ENCODE results near the gene HGD. TPM values are rescaled to one million over a fixed set of nuclear protein-coding genes. Genes with fewer than 3 reads are reported as not detected.
"Not testable (repeated sequence)": the region's sequence is repeated elsewhere in the genome, so short reads cannot be mapped to it uniquely, and the experiment has no call there.

HGD gene, protein sequence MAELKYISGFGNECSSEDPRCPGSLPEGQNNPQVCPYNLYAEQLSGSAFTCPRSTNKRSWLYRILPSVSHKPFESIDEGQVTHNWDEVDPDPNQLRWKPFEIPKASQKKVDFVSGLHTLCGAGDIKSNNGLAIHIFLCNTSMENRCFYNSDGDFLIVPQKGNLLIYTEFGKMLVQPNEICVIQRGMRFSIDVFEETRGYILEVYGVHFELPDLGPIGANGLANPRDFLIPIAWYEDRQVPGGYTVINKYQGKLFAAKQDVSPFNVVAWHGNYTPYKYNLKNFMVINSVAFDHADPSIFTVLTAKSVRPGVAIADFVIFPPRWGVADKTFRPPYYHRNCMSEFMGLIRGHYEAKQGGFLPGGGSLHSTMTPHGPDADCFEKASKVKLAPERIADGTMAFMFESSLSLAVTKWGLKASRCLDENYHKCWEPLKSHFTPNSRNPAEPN
- total RNA-seq (1 to 10 TPM in 3 of 7 donors, under 1 TPM in 3, not detected in 1; 0.40 to 2.4 (median 0.91) TPM), polyA plus RNA-seq (under 1 TPM; 0.04 to 0.28 TPM)
- long read RNA-seq, donor 1: 0 reads
- long read RNA-seq, donor 2: 0 reads
- long read RNA-seq, donor 3: 0 reads

DNA sequence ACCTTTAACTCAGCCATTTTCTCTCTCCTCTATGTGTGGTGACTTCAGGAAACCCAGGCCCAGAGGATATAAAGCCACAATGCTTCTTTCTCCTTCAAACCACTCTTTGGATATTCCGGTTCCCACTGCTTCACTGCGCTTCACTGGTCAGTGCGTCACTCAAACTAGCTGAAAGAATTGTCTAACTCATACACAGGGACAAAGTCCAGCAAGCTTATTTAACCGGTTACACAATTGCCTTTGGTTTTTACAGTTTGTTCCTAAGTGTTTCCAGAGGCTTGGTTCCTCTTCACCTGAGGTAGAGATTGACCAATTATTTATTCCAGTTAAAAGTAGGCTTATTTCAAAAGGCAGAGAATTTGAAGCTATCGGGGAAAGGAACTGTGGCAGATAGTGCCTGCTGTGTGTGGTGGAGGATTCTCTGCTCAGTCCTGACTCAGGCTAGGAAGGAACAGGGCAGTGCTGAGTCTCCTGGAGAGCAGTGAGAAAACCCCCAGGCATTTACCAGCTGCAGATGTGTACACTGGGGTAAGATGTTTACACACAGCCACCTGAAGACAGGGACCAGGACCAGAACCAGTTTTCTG is at the start of gene HGD:
Gene HGD, minus strand, starts transcription at position 145 of the 587 bp plus-strand sequence. Its CDS starts 128 bp downstream, at position 17.
- Histone ChIP-seq H3K4me3 (no peak within 1 kb of the TSS), H3K27ac (no peak within 1 kb of the TSS), H3K9me3 (no peaks in the 10 kb centered on the region), H3K4me1 (ENCODE audit: insufficient read depth) (no peaks in the 10 kb centered on the region), H3K36me3 (no peaks in the 10 kb centered on the region), H3K27me3 (no peaks in the 10 kb centered on the region)
- TF ChIP-seq POLR2A (IDR thresholded peaks at IDR 0.05): no peak
- TF ChIP-seq EP300 (IDR thresholded peaks at IDR 0.05): no peak
- TF ChIP-seq, protein P1, sequence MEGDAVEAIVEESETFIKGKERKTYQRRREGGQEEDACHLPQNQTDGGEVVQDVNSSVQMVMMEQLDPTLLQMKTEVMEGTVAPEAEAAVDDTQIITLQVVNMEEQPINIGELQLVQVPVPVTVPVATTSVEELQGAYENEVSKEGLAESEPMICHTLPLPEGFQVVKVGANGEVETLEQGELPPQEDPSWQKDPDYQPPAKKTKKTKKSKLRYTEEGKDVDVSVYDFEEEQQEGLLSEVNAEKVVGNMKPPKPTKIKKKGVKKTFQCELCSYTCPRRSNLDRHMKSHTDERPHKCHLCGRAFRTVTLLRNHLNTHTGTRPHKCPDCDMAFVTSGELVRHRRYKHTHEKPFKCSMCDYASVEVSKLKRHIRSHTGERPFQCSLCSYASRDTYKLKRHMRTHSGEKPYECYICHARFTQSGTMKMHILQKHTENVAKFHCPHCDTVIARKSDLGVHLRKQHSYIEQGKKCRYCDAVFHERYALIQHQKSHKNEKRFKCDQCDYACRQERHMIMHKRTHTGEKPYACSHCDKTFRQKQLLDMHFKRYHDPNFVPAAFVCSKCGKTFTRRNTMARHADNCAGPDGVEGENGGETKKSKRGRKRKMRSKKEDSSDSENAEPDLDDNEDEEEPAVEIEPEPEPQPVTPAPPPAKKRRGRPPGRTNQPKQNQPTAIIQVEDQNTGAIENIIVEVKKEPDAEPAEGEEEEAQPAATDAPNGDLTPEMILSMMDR (IDR thresholded peaks at IDR 0.05): no peak
- WGBS, 3 donors: 95 to 98% (median 98%) methylated on average over 5 of the region's 5 CpGs
- no peak for DNase-seq
- intact Hi-C loops (cut with DNase I): no loop called here

DNA sequence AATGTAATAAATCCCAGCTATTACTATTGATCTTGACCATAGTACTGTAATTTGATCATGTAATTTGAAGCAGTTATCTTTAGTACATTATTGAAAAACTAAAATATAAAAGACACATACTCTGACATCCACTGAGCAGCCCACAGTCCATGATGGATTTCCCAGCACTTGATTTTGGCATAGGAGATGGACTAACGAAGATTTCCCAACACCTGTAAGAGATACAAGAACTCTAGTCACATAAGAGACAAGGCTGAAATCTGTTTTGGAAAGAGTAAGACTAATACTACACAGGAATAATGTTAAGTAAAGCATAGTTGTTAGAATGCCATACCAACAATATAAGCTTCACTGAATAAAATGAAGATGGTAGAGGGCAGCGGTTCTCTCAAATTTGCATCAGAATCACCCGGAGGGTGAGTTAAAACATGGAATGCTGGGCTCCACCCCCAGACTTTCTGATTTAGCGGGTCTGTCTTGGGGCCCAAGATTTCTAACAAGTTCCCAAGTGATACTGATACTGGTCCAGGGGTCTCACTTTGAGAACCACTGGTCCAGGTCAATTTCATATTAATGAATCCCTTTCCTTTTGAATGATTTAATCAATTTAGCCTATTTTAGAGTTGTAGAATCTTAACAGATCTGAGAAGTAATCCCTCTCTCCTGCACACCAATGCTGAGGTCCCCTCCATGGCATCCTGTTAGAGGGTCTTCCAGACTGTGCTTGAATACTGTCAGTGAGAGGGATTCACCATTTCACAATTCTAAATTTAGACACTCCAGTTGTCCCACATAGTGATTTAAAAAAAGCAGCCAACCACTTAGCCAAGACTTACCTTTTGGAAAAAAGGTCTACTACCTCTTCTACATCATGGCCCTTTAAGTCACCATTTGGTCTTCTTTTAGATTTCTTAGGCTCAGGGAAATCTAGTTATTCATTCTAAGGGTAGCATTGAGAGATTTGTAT is 48.8 kb upstream of the HGD start:
- Histone ChIP-seq H3K27ac (no peak overlapping the region), H3K4me1 (ENCODE audit: insufficient read depth) (no peaks in the 10 kb centered on the region), H3K4me3 (no peak overlapping the region), H3K27me3 (no peaks in the 10 kb centered on the region), H3K36me3 (no peaks in the 10 kb centered on the region), H3K9me3 (no peaks in the 10 kb centered on the region)
- WGBS, 3 donors: 81 to 87% (median 85%) methylated on average over 4 of the region's 4 CpGs
- intact Hi-C loops (cut with DNase I): no loop called here
- no peak for DNase-seq
- TF ChIP-seq POLR2A (IDR thresholded peaks at IDR 0.05): no peak
- no peak for TF ChIP-seq EP300 (IDR thresholded peaks at IDR 0.05)
- TF ChIP-seq, protein P1 (IDR thresholded peaks at IDR 0.05): no peak

DNA sequence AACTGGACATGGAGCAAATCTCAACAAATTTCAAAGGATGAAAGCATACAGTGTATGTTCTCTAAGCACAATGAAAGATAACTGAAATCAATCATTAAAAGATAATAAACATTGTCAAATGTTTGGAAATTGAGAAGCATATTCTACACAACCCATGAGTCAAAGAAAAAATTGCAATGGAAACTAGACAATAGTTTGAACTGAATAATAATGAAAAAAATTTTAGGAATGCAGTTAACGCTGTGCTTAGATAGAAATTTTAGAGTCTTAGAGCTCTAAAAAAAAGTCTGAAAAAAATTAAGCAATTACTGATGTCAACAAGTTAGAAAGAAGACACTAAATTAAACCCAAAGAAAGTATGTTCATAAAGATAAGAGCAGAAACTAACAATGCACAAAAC is 44.8 kb upstream of the HGD start:
- 19 to 31% (median 31%) methylated on average over 1 of the region's 1 CpG for WGBS, 3 donors
- no peaks in the 10 kb centered on the region for H3K9me3 ChIP-seq
- no peak overlapping the region for H3K4me3 ChIP-seq
- no peaks in the 10 kb centered on the region for H3K27me3 ChIP-seq
- intact Hi-C loops (cut with DNase I): no loop called here
- no peaks in the 10 kb centered on the region for H3K4me1 ChIP-seq (ENCODE audit: insufficient read depth)
- DNase-seq: no peak
- H3K36me3 ChIP-seq: no peaks in the 10 kb centered on the region
- TF ChIP-seq POLR2A (IDR thresholded peaks at IDR 0.05) (no peak), EP300 (IDR thresholded peaks at IDR 0.05) (no peak)
- TF ChIP-seq, protein P1 (IDR thresholded peaks at IDR 0.05): no peak
- no peak overlapping the region for H3K27ac ChIP-seq

DNA sequence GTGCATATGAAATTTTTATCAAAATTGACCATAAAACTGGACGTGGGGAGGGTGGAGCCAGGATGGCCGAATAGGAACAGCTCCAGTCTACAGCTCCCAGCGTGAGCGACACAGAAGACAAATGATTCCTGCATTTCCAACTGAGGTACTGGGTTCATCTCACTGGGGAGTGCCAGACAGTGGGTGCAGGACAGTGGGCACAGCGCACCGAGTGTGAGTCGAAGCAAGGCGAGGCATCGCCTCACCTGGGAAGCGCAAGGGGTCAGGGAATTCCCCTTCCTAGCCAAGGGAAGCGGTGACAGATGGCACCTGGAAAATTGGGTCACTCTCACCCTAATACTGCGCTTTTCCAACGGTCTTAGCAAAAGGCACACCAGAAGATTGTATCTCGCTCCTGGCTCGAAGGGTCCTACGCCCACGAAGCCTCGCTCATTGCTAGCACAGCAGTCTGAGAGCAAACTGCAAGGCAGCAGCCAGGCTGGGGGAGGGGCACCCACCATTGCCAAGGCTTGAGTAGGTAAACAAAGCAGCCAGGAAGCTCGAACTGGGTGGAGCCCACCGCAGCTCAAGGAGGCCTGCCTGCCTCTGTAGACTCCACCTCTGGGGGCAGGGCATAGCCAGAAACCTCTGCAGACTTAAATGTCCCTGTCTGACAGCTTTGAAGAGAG is 37.3 kb upstream of the HGD start:
- H3K27ac ChIP-seq; H3K9me3 ChIP-seq; H3K4me1 ChIP-seq (ENCODE audit: insufficient read depth); H3K4me3 ChIP-seq; H3K36me3 ChIP-seq; intact Hi-C loops (cut with DNase I); H3K27me3 ChIP-seq: not testable (repeated sequence)
- WGBS, 3 donors: 58 to 79% (median 71%) methylated on average over 20 of the region's 20 CpGs
- peak; percentile 23 to 49 (median 31) for DNase-seq
